ENCODE results near the gene PRR29.
"Not testable (repeated sequence)": the region's sequence is repeated elsewhere in the genome, so short reads cannot be mapped to it uniquely, and the experiment has no call there.

GRCh38 chr17:64007089-64007837 is 9.1 kb downstream of the PRR29 start:
- TF ChIP-seq CTCF, EP300, POLR2A (IDR thresholded peaks at IDR 0.05): not testable (repeated sequence)
